C4-2B (cell line): ENCODE data around the gene GP2.

Experiments used
- ZFX ChIP-seq: fragments of 450-650 bp; IDR thresholded peaks from 2 replicates; pipeline ENCODE4 v1.6.1; 2017
- TF ChIP-seq, protein P1 (sequence below): fragments of 450-650 bp; conservative IDR thresholded peaks from 2 replicates; pipeline ENCODE4 v1.5.1; 2017; ENCODE audit warnings: mild to moderate bottlenecking

- TF ChIP-seq, protein P1, sequence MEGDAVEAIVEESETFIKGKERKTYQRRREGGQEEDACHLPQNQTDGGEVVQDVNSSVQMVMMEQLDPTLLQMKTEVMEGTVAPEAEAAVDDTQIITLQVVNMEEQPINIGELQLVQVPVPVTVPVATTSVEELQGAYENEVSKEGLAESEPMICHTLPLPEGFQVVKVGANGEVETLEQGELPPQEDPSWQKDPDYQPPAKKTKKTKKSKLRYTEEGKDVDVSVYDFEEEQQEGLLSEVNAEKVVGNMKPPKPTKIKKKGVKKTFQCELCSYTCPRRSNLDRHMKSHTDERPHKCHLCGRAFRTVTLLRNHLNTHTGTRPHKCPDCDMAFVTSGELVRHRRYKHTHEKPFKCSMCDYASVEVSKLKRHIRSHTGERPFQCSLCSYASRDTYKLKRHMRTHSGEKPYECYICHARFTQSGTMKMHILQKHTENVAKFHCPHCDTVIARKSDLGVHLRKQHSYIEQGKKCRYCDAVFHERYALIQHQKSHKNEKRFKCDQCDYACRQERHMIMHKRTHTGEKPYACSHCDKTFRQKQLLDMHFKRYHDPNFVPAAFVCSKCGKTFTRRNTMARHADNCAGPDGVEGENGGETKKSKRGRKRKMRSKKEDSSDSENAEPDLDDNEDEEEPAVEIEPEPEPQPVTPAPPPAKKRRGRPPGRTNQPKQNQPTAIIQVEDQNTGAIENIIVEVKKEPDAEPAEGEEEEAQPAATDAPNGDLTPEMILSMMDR, result no peak
- TF ChIP-seq ZFX, result no peak
Measured at GRCh38 chr16:20321671-20322070, 5.6 kb downstream of the GP2 start.
